Activated naive CD8-positive, alpha-beta T cell treated with anti-CD3 and anti-CD28 coated beads for 36 hours (primary cell): ENCODE measurements around the gene LAG3. TPM values are rescaled to one million over a fixed set of nuclear protein-coding genes. Genes with fewer than 3 reads are reported as not detected.
A peak's percentile ranks its signal among the peaks of the same experiment; 100 is the strongest.

Source experiments
- DNase-seq: peaks from one replicate; pipeline ENCODE4 v3.0.0; 2021
- H3K27ac Mint-ChIP-seq: one replicate; pipeline ENCODE4 v1.8.0; 2022; ENCODE audit warnings: mild to moderate bottlenecking, moderate library complexity, mixed read lengths
- H3K27me3 Mint-ChIP-seq: one replicate; pipeline ENCODE4 v1.8.0; 2022; ENCODE audit warnings: mild to moderate bottlenecking, mixed read lengths
- H3K36me3 Mint-ChIP-seq: one replicate; pipeline ENCODE4 v1.8.0; 2021; ENCODE audit warnings: mild to moderate bottlenecking, mixed read lengths
- H3K4me1 Mint-ChIP-seq: one replicate; pipeline ENCODE4 v1.8.0; 2021; ENCODE audit warnings: mixed read lengths
- H3K4me3 Mint-ChIP-seq: one replicate; pipeline ENCODE4 v1.8.0; 2022; ENCODE audit warnings: mild to moderate bottlenecking, moderate library complexity, mixed read lengths
- H3K9me3 Mint-ChIP-seq: one replicate; pipeline ENCODE4 v1.8.0; 2022; ENCODE audit warnings: mixed read lengths
- total RNA-seq, 2 experiments: library from RNA; stranded (reverse); gene quantifications; one replicate each; pipeline ENCODE4 v1.2.3, GENCODE V29; 2021

LAG3 gene
- total RNA-seq, 2 experiments from 2014 or later, result 64.8 to 67.7 TPM

DNA sequence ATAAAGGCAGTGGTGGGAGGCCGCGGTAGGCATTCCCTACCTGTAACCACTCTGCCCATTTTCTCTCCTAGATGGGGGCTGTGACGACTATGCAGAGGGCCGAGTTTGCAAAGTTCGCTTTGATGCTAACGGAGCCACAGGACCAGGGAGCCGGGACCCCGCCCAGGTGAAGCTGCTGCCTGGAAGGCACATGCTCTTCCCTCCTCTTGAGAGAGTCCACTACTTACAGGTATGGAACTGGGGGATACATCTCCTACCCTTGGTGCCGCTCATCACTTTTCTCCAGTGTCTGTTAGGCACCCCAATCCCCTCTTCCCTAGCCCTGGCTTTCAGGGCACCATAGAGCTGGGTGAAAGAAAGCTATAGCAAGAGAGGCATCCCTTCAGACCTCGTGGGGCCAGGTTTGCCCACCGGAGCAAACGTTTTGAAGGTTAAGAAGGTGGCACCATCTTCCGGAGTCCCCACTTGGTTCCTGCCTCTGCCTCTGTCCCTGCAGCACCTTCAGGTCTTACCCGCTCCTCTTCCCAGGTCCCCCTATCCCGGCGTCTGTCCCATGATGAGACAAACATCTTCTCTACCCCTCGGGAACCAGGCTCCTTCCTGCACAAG, 53.9 kb downstream of the LAG3 start:
- no peak overlapping the region for H3K4me3 Mint-ChIP-seq
- H3K9me3 Mint-ChIP-seq, result no peaks in the 10 kb centered on the region
- no peaks in the 10 kb centered on the region for H3K36me3 Mint-ChIP-seq
- H3K27me3 Mint-ChIP-seq, result peaks cover 75% of the 10 kb centered on the region
- H3K27ac Mint-ChIP-seq, result no peak overlapping the region
- peaks cover 21% of the 10 kb centered on the region for H3K4me1 Mint-ChIP-seq
- no peak for DNase-seq

DNA sequence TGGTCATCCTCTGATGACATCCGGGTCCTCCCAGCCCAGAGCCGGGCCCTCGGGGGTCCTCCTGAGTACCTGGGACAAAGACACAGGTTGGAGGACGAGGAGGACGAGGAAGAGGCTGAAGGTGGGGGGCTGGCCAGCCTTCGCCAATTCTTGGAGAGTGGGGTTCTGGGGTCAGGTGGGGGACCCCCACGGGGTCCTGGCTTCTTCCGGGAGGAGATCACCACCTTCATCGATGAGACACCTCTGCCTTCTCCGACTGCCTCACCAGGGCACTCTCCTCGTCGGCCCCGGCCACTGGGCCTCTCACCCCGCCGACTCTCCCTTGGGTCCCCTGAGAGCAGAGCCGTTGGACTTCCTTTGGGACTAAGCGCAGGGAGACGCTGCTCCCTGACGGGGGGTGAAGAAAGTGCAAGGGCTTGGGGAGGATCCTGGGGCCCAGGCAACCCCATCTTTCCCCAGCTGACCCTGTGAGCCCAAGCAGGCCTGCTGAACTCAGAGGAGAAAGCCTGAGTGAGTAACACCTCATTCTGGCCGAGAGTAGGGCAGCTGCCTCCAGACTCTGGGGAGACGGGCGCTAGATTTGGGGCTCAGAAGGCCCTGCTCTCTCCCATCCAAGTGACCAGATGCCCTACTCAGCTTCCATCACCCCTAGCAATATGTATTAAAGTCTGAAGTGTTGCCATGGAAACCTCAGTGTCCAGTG, 54.6 kb downstream of the LAG3 start:
- Mint-ChIP-seq H3K27ac (no peak overlapping the region), H3K36me3 (no peaks in the 10 kb centered on the region), H3K27me3 (peaks cover 71% of the 10 kb centered on the region), H3K4me3 (peak overlapping the region; percentile 38), H3K4me1 (peaks cover 19% of the 10 kb centered on the region), H3K9me3 (no peaks in the 10 kb centered on the region)
- no peak for DNase-seq

DNA sequence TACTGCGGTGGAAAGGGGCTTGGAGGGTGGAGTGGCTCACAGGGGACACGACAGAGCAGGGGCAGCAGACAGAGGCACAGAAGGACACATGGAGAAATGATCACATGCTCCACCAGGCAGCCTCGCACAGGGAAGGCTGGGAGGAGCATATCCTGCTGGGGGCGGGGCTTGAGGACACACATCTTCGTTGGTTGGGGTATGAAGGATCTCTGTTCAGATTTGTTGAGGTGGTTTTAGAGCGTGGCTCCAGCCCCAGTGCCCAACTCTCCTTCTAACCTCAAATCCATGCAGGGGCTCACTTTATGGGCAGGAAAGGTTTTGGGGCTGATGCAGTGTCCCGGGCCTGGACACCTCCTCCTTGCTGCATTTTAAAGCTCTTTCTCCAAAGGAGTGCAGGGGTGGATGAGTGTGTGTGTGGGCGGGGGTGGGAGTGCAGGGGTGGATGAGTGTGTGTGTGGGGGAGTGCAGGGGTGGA, 55.2 kb downstream of the LAG3 start:
- H3K27ac Mint-ChIP-seq, result no peak overlapping the region
- peaks cover 65% of the 10 kb centered on the region for H3K27me3 Mint-ChIP-seq
- peak overlapping the region; percentile 38 for H3K4me3 Mint-ChIP-seq
- peaks cover 17% of the 10 kb centered on the region for H3K4me1 Mint-ChIP-seq
- peak; percentile 42 for DNase-seq
- no peaks in the 10 kb centered on the region for H3K9me3 Mint-ChIP-seq
- no peaks in the 10 kb centered on the region for H3K36me3 Mint-ChIP-seq

Other genes starting within 250 kb of the LAG3 start
- 1,000 to 10,000 TPM; 8,986 to 9,154 TPM for gene GAPDH, start 238.0 kb upstream of the LAG3 start, total RNA-seq
- gene IFFO1, start 216.5 kb upstream of the LAG3 start, total RNA-seq, result 1 to 10 TPM; 7.2 to 8.1 TPM
- gene NOP2, start 204.2 kb upstream of the LAG3 start, total RNA-seq, result 100 to 1,000 TPM; 151 to 153 TPM
- gene CHD4, start 165.1 kb upstream of the LAG3 start, total RNA-seq, result 100 to 1,000 TPM; 262 to 293 TPM
- gene LPAR5, start 136.6 kb upstream of the LAG3 start, total RNA-seq, result 1 to 10 TPM; 7.3 to 7.9 TPM
- 1 to 10 TPM in 1 of 2 experiments, under 1 TPM in 1; 0.86 to 1.2 TPM for gene ACRBP, start 125.1 kb upstream of the LAG3 start, total RNA-seq
- 10 to 100 TPM; 10.9 to 11.1 TPM for gene ING4, start 109.4 kb upstream of the LAG3 start, total RNA-seq
- gene ZNF384, start 83.1 kb upstream of the LAG3 start, total RNA-seq, result 10 to 100 TPM; 60.6 to 61.8 TPM
- under 1 TPM in 1 of 2 experiments, not detected in 1; 0.37 TPM for gene PIANP, start 71.7 kb upstream of the LAG3 start, total RNA-seq
- 10 to 100 TPM; 37.1 to 41.6 TPM for gene COPS7A, start 48.5 kb upstream of the LAG3 start, total RNA-seq
- 100 to 1,000 TPM; 134 to 141 TPM for gene MLF2, start 19.4 kb upstream of the LAG3 start, total RNA-seq
- gene PTMS, start 6.2 kb upstream of the LAG3 start, total RNA-seq, result 10 to 100 TPM; 23.3 to 25.1 TPM
- gene CD4, start 17.0 kb downstream of the LAG3 start, total RNA-seq, result 1 to 10 TPM; 2.2 to 2.5 TPM
- gene GPR162, start 49.3 kb downstream of the LAG3 start, total RNA-seq, result under 1 TPM; 0.54 to 0.76 TPM
- gene P3H3, start 55.9 kb downstream of the LAG3 start, total RNA-seq, result under 1 TPM; 0.36 to 0.60 TPM
- gene GNB3, start 68.4 kb downstream of the LAG3 start, total RNA-seq, result under 1 TPM in 1 of 2 experiments, not detected in 1; 0.10 TPM
- gene CDCA3, start 78.8 kb downstream of the LAG3 start, total RNA-seq, result 10 to 100 TPM; 62.5 to 64.0 TPM
- 100 to 1,000 TPM; 125 to 127 TPM for gene USP5, start 79.6 kb downstream of the LAG3 start, total RNA-seq
- 1,000 to 10,000 TPM; 1,593 to 1,653 TPM for gene TPI1, start 95.0 kb downstream of the LAG3 start, total RNA-seq
- 1 to 10 TPM; 2.7 to 3.0 TPM for gene SPSB2, start 100.8 kb downstream of the LAG3 start, total RNA-seq
- 1 to 10 TPM; 3.0 to 4.1 TPM for gene LRRC23, start 132.3 kb downstream of the LAG3 start, total RNA-seq
- gene ENO2, start 142.1 kb downstream of the LAG3 start, total RNA-seq, result 100 to 1,000 TPM; 140 to 141 TPM
- 10 to 100 TPM; 27.6 to 28.5 TPM for gene ATN1, start 155.4 kb downstream of the LAG3 start, total RNA-seq
- not detected for gene RNU7-1, start 171.3 kb downstream of the LAG3 start, total RNA-seq
- gene C12orf57, start 171.5 kb downstream of the LAG3 start, total RNA-seq, result 100 to 1,000 TPM; 203 to 208 TPM
- gene PTPN6, start 178.8 kb downstream of the LAG3 start, total RNA-seq, result 100 to 1,000 TPM; 457 to 467 TPM
- 100 to 1,000 TPM; 556 to 557 TPM for gene PHB2, start 198.1 kb downstream of the LAG3 start, total RNA-seq
- 100 to 1,000 TPM; 130 to 140 TPM for gene EMG1, start 198.4 kb downstream of the LAG3 start, total RNA-seq
- gene LPCAT3, start 246.0 kb downstream of the LAG3 start, total RNA-seq, result 10 to 100 TPM; 23.3 to 23.8 TPM